ENCODE results near the gene GPR33. TPM values are rescaled to one million over a fixed set of nuclear protein-coding genes. Genes with fewer than 3 reads are reported as not detected.

Gene GPR33
- total RNA-seq, 4 donors from 2014 or later = not detected

GRCh38 chr14:31527087-31527486, 39.2 kb upstream of the GPR33 start:
- H3K36me3 ChIP-seq = no peaks in the 10 kb centered on the region
- no CpG with 5 or more reads among the region's 33 CpGs for WGBS, 2 donors (ENCODE audit: low coverage in 1 of 2)
- H3K27me3 ChIP-seq = no peaks in the 10 kb centered on the region
- no peak for TF ChIP-seq POLR2AphosphoS5 (IDR thresholded peaks at IDR 0.05)
- no peak for TF ChIP-seq EP300 (IDR thresholded peaks at IDR 0.05)
- no peak for TF ChIP-seq POLR2A (IDR thresholded peaks at IDR 0.05)
- TF ChIP-seq, protein P1, sequence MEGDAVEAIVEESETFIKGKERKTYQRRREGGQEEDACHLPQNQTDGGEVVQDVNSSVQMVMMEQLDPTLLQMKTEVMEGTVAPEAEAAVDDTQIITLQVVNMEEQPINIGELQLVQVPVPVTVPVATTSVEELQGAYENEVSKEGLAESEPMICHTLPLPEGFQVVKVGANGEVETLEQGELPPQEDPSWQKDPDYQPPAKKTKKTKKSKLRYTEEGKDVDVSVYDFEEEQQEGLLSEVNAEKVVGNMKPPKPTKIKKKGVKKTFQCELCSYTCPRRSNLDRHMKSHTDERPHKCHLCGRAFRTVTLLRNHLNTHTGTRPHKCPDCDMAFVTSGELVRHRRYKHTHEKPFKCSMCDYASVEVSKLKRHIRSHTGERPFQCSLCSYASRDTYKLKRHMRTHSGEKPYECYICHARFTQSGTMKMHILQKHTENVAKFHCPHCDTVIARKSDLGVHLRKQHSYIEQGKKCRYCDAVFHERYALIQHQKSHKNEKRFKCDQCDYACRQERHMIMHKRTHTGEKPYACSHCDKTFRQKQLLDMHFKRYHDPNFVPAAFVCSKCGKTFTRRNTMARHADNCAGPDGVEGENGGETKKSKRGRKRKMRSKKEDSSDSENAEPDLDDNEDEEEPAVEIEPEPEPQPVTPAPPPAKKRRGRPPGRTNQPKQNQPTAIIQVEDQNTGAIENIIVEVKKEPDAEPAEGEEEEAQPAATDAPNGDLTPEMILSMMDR (IDR thresholded peaks at IDR 0.05) = no peak
- no peak for ATAC-seq
- no peaks in the 10 kb centered on the region for H3K4me1 ChIP-seq
- no peak overlapping the region for H3K27ac ChIP-seq
- H3K4me3 ChIP-seq = no peak overlapping the region
- H3K9me3 ChIP-seq = no peaks in the 10 kb centered on the region

- Histone ChIP-seq H3K27me3 (no peaks in the 10 kb centered on the region), H3K9me3 (no peaks in the 10 kb centered on the region), H3K4me1 (peaks cover 3 to 9% (median 4%) of the 10 kb centered on the region in 3 donors), H3K36me3 (no peaks in the 10 kb centered on the region), H3K27ac (no peak overlapping the region), H3K4me3 (no peak overlapping the region)
- ATAC-seq = no peak
- WGBS, 2 donors (ENCODE audit: low coverage in 1 of 2) = 81 to 100% methylated on average over 1 of the region's 1 CpG
- no peak for TF ChIP-seq POLR2AphosphoS5 (IDR thresholded peaks at IDR 0.05)
- TF ChIP-seq, protein P1 (IDR thresholded peaks at IDR 0.05) = no peak
- TF ChIP-seq POLR2A (IDR thresholded peaks at IDR 0.05) = no peak
- TF ChIP-seq EP300 (IDR thresholded peaks at IDR 0.05) = no peak
Observed at GRCh38 chr14:31510855-31511254, 23.0 kb upstream of the GPR33 start.

DNA sequence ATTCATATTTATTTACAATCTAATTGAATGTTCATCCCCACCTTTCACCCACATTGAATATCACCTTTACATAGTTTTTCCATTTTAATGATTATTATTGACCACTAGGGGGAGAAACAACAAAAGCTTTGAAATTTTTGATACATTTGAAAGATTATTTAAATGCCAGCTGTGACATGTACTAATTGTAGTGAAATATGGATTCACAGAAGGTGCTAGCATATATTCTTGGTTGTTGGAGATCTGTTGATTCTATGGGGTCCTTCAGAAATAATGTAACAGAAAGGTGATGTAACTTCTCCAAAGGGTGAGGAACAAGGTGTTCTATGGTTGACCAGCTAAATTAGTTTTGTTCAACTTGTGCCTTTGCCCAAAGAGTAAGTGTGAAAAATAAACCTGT, 22.4 kb upstream of the GPR33 start:
- Histone ChIP-seq H3K36me3 (no peaks in the 10 kb centered on the region), H3K9me3 (no peaks in the 10 kb centered on the region), H3K27me3 (no peaks in the 10 kb centered on the region), H3K27ac (no peak overlapping the region), H3K4me3 (no peak overlapping the region), H3K4me1 (peaks cover 7 to 15% (median 8%) of the 10 kb centered on the region in 3 donors)
- no peak for ATAC-seq
- TF ChIP-seq POLR2A (IDR thresholded peaks at IDR 0.05) = no peak
- TF ChIP-seq, protein P1 (IDR thresholded peaks at IDR 0.05) = peak; percentile 53 to 65 (median 57)
- no peak for TF ChIP-seq POLR2AphosphoS5 (IDR thresholded peaks at IDR 0.05)

DNA sequence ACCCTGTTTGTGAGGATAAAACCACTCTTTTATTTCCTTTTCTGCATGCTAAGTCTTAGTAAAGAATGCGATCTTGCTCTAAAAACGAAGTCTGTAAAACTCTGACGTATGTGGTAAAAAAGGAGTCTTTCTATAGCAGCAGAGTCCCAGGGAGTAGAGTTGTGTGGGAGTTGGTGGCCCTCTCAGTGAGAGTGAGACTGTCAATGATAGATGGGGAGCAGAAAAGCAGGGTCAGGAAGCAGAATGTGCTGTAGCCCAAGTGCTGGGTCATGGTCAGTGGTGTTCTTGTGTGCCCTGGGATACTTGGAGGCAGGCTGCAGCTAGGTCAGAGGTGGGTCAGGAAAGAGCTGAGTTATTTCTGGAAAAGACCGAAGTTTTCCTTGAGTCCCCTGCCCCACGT, 20.3 kb upstream of the GPR33 start:
- H3K9me3 ChIP-seq = no peaks in the 10 kb centered on the region
- no peaks in the 10 kb centered on the region for H3K27me3 ChIP-seq
- H3K27ac ChIP-seq = no peak overlapping the region
- no peak for TF ChIP-seq POLR2A (IDR thresholded peaks at IDR 0.05)
- TF ChIP-seq, protein P1 (IDR thresholded peaks at IDR 0.05) = no peak
- no peak for TF ChIP-seq POLR2AphosphoS5 (IDR thresholded peaks at IDR 0.05)
- no peak overlapping the region for H3K4me3 ChIP-seq
- 61 to 82% methylated on average over 4 to 5 of the region's 5 CpGs for whole genome bisulfite sequencing, 2 donors (ENCODE audit: low coverage in 1 of 2)
- H3K4me1 ChIP-seq = peaks cover 7 to 23% (median 8%) of the 10 kb centered on the region in 3 donors
- ATAC-seq = no peak
- no peaks in the 10 kb centered on the region for H3K36me3 ChIP-seq

DNA sequence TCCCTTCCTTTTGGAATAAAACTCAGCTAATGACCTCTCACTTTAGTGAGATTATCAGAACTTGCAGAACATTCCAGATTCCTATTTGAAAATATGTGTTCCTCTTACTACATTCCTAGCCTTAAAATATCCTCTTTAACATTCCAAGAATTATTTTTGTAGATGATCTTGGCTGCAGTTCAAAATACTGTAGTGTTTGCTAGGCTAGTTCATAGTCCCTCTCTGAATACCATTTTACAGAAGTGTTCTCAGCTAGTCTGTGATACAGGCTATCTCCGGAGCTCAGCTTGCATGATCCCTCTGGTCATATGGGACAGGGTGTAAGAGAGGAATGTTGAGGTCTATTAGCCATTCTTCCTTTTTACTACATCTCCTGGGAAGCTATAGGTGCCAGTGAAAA, 17.6 kb upstream of the GPR33 start:
- H3K4me3 ChIP-seq = no peak overlapping the region
- H3K27me3 ChIP-seq = no peaks in the 10 kb centered on the region
- TF ChIP-seq, protein P1 (IDR thresholded peaks at IDR 0.05) = no peak
- TF ChIP-seq POLR2AphosphoS5 (IDR thresholded peaks at IDR 0.05) = no peak
- no peak for TF ChIP-seq POLR2A (IDR thresholded peaks at IDR 0.05)
- no peak for TF ChIP-seq EP300 (IDR thresholded peaks at IDR 0.05)
- H3K4me1 ChIP-seq = peaks cover 7 to 23% (median 8%) of the 10 kb centered on the region in 3 donors
- no peaks in the 10 kb centered on the region for H3K36me3 ChIP-seq
- 0 to 25% methylated on average over 1 of the region's 1 CpG for WGBS, 2 donors (ENCODE audit: low coverage in 1 of 2)
- peak; percentile 36 for ATAC-seq
- H3K9me3 ChIP-seq = no peaks in the 10 kb centered on the region
- H3K27ac ChIP-seq = peak overlapping the region; percentile 52 to 74 (median 65)
